ENCODE results near the gene PRSS36.

DNA sequence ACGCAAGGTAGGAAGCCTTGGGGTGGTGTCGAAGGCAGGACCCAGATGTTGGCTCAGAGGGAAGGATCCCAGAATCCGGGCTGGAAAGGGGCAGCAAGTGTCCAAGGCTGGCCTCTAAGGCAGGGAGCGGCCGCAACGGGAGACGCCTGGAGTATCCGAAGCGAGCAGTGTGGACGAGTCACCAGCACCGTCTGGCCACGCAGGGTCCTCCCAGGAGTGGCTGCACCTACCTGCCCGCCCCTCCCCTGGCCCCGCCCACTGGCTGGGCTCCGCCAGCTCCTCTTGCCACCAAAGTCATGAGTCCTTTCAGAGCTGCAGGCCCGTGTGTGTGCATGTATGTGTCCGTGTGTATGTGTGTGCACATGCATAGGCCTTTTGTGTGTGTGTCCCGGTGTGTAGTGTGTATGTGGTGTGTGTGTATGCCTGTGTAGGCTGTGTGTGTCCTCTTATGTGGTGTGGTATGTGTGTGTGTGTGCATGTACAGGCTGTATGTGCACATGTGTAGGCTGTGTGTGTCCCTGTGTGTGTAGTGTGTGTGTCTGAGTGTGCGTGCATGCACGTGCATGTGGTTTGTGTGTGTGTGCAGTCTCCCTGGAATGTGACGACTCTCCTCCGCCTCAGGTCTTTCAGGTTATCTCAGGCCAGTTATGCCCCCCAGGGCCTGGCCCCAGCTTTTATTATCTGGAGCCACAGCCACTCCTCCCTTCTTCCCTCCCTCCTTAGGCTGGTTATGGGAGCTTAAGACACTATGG is 14.2 kb downstream of the PRSS36 start, which contains the start of gene PRSS8:
- no peak for TF ChIP-seq EZH2 (IDR thresholded peaks at IDR 0.05)
- TF ChIP-seq POLR2AphosphoS5 (IDR thresholded peaks at IDR 0.05; ENCODE audit: borderline replicate concordance, low read depth, low read length), result no peak
- TF ChIP-seq FOXP2 (optimal IDR thresholded peaks at IDR 0.05; ENCODE audit: control extremely low read depth, extremely low read length, insufficient read depth), result no peak
